BJ (cell line): ENCODE results near the gene EFCAB8. TPM values are rescaled to one million over a fixed set of nuclear protein-coding genes. Genes with fewer than 3 reads are reported as not detected.

ENCODE experiments used
- CTCF ChIA-PET: fragments of 350-600 bp; formaldehyde crosslinking; extraction: SDS; loops from one replicate; lab custom pipeline; 2021; ENCODE audit warnings: antibody characterized with exemption, inconsistent platforms; lab: Yijun Ruan, JAX
- POLR2A ChIA-PET: fragments of 300-600 bp; sonication (Branson Sonifier 250); formaldehyde crosslinking; extraction: SDS; loops from one replicate; lab custom pipeline; 2021; ENCODE audit warnings: antibody characterized with exemption; lab: Charles Lee
- DNase-seq: peaks from one replicate; pipeline ENCODE4 v3.0.0-alpha.2; 2011; ENCODE audit warnings: low read depth
- H3K27me3 ChIP-seq: 2 replicates; pipeline ENCODE4 v1.6.0; 2011; ENCODE audit warnings: low read length; ENCODE audit not compliant: control insufficient read depth, insufficient read depth
- H3K36me3 ChIP-seq: 2 replicates; pipeline ENCODE4 v1.5.1; 2011; ENCODE audit warnings: low read length; ENCODE audit not compliant: control insufficient read depth, insufficient read depth
- H3K4me3 ChIP-seq: 2 replicates; pipeline ENCODE4 v1.5.1; 2011; ENCODE audit warnings: low read depth, mild to moderate bottlenecking, control low read depth, low read length
- CTCF ChIP-seq: IDR thresholded peaks from 2 replicates; pipeline ENCODE4 v1.5.1; 2011; ENCODE audit warnings: low read depth, mild to moderate bottlenecking, control low read depth, inconsistent platforms, low read length, moderate library complexity; ENCODE audit not compliant: insufficient read depth
- polyA plus RNA-seq: library from polyadenylated mRNA; depleted of rRNA; stranded (reverse); fragments of >200 nt; gene quantifications from 2 replicates; pipeline ENCODE4 v1.2.3, GENCODE V29; 2011

Gene EFCAB8
- polyA plus RNA-seq, 1 experiment = not detected

GRCh38 chr20:32991792-32992641 is 133.3 kb downstream of the EFCAB8 start:
- CTCF ChIA-PET = no interaction called here
- TF ChIP-seq CTCF = no peak
- no peaks in the 10 kb centered on the region for H3K36me3 ChIP-seq
- no peak for DNase-seq
- no peak overlapping the region for H3K4me3 ChIP-seq
- H3K27me3 ChIP-seq = 0 out of 2 replicates have a peak, but pooled peaks cover 1% of the 10 kb centered on the region
- POLR2A ChIA-PET = no interaction called here

GRCh38 chr20:32993496-32994050 is 134.8 kb downstream of the EFCAB8 start:
- no peak for DNase-seq
- CTCF ChIA-PET = no interaction called here
- Histone ChIP-seq H3K27me3 (0 out of 2 replicates have a peak, but pooled peaks cover 1% of the 10 kb centered on the region), H3K36me3 (no peaks in the 10 kb centered on the region), H3K4me3 (no peak overlapping the region)
- no peak for TF ChIP-seq CTCF
- POLR2A ChIA-PET = no interaction called here

GRCh38 chr20:32995802-32996201 is 137.1 kb downstream of the EFCAB8 start:
- no peak for DNase-seq
- Histone ChIP-seq H3K4me3 (no peak overlapping the region), H3K27me3 (no peaks in the 10 kb centered on the region), H3K36me3 (no peaks in the 10 kb centered on the region)
- TF ChIP-seq CTCF = no peak
- ChIA-PET POLR2A (no interaction called here), CTCF (interaction anchor here (0.7 to 1.3 kb wide), 2 partner anchors 9 to 22 kb away, joined by 4 read pairs; partner anchors contain the start of gene SUN5)

- Histone ChIP-seq H3K36me3 (no peaks in the 10 kb centered on the region), H3K4me3 (no peak overlapping the region), H3K27me3 (no peaks in the 10 kb centered on the region)
- CTCF ChIA-PET = no interaction called here
- no peak for TF ChIP-seq CTCF
- POLR2A ChIA-PET = no interaction called here
- DNase-seq = no peak
Measured at GRCh38 chr20:32997431-32997830, 138.7 kb downstream of the EFCAB8 start.

GRCh38 chr20:32999603-33000250 is 141.0 kb downstream of the EFCAB8 start:
- ChIA-PET CTCF (interaction anchor here (1.3 kb wide), 1 partner anchor 14 kb away, joined by 3 read pairs; no protein-coding TSS in a partner anchor), POLR2A (no interaction called here)
- TF ChIP-seq CTCF = no peak
- no peak overlapping the region for H3K4me3 ChIP-seq
- DNase-seq = no peak
- no peaks in the 10 kb centered on the region for H3K27me3 ChIP-seq
- H3K36me3 ChIP-seq = no peaks in the 10 kb centered on the region
